Renal pelvis (tissue), 4 donors: ENCODE data around the gene TRAF3. TPM values are rescaled to one million over a fixed set of nuclear protein-coding genes. Genes with fewer than 3 reads are reported as not detected.
"Not testable (repeated sequence)": the region's sequence is repeated elsewhere in the genome, so short reads cannot be mapped to it uniquely, and the experiment has no call there.

Experiments
- DNase-seq: peaks from one replicate; pipeline ENCODE4 v3.0.0-alpha.2; 2013
- polyA plus RNA-seq, 3 donors: library from polyadenylated mRNA; unstranded; fragments of 120-200 nt; gene quantifications; one replicate each; pipeline ENCODE4 v1.2.1, GENCODE V29; 2013; ENCODE audit not compliant: insufficient read length in 3 of 3

Gene TRAF3
- polyA plus RNA-seq, 3 donors, result 15.9 to 18.0 (median 16.6) TPM

GRCh38 chr14:102802834-102803523 is 25.7 kb downstream of the TRAF3 start:
- no peak for DNase-seq

GRCh38 chr14:102804858-102805257 is 27.6 kb downstream of the TRAF3 start:
- no peak for DNase-seq

GRCh38 chr14:102805371-102805891 is 28.2 kb downstream of the TRAF3 start:
- DNase-seq, result no peak

GRCh38 chr14:102805941-102806340 is 28.7 kb downstream of the TRAF3 start:
- no peak for DNase-seq

- DNase-seq, result no peak
Measured at GRCh38 chr14:102806447-102806846, 29.2 kb downstream of the TRAF3 start.

GRCh38 chr14:102807013-102807406 is 29.8 kb downstream of the TRAF3 start:
- no peak for DNase-seq

GRCh38 chr14:102809870-102810269 is 32.6 kb downstream of the TRAF3 start:
- DNase-seq, result no peak

- no peak for DNase-seq
Measured at GRCh38 chr14:102810523-102810922, 33.3 kb downstream of the TRAF3 start.

- DNase-seq, result no peak
Measured at GRCh38 chr14:102811254-102811963, 34.2 kb downstream of the TRAF3 start.

- no peak for DNase-seq
Measured at GRCh38 chr14:102811971-102812370, 34.7 kb downstream of the TRAF3 start.

GRCh38 chr14:102813691-102814090 is 36.4 kb downstream of the TRAF3 start:
- no peak for DNase-seq

GRCh38 chr14:102817318-102817717 is 40.1 kb downstream of the TRAF3 start:
- no peak for DNase-seq

- DNase-seq, result no peak
Measured at GRCh38 chr14:102817942-102818940, 41.0 kb downstream of the TRAF3 start.

GRCh38 chr14:102819176-102819628 is 42.0 kb downstream of the TRAF3 start:
- no peak for DNase-seq

- no peak for DNase-seq
Measured at GRCh38 chr14:102819747-102820330, 42.6 kb downstream of the TRAF3 start.

- DNase-seq, result no peak
Measured at GRCh38 chr14:102821252-102821651, 44.0 kb downstream of the TRAF3 start.

GRCh38 chr14:102822311-102822863 is 45.1 kb downstream of the TRAF3 start:
- DNase-seq, result no peak

GRCh38 chr14:102822887-102823286 is 45.6 kb downstream of the TRAF3 start:
- DNase-seq, result not testable (repeated sequence)

GRCh38 chr14:102823546-102823945 is 46.3 kb downstream of the TRAF3 start:
- no peak for DNase-seq

- no peak for DNase-seq
Measured at GRCh38 chr14:102824832-102825231, 47.6 kb downstream of the TRAF3 start.
